SKM-1 (cell line): Measurements from ENCODE around the gene TOMM22.

Experiments used
- DNase-seq: peaks from one replicate; lab custom pipeline; 2025; ENCODE audit not compliant: unreplicated experiment; lab: John Stamatoyannopoulos, UW

Gene TOMM22

DNA sequence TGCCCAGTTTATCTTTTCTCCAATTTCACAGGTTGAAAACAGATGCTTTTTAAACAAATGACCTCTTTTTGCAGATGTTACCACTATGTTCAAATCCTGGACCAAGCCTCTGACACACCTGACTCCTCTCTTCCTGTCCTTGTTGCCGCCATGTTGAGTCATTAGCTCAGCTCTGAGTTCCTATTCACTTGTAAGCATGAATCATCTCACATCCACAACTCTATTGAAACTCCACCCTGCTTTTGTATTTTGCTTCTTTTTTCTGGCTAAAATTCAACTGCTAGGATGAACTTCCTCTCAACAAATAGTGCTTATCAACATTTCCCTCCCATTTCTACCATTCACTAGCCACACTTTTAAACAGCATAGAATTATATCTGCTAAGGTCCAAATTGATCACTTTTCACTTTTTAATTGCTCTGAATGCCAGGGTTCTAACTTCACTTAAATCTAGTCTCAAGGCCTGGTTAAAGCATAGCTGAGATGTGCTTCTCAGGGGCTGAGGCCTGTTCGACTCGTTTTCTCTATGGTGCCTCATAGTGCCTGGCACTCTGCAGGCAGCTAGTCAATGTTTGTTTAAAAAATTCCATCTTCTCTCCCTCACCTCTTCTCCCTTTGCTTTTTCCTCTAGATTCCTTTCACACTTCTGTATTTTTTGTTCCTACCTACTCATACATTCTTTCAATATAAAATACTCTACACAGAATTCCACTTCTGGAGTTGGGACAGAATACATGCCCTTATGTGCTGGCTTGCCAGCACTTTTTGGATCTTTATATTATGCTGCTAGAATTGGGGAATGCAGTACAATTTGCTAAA, 15.1 kb downstream of the TOMM22 start:
- DNase-seq, result no peak

- DNase-seq, result no peak
Observed at GRCh38 chr22:38697425-38698089, 15.8 kb downstream of the TOMM22 start.

DNA sequence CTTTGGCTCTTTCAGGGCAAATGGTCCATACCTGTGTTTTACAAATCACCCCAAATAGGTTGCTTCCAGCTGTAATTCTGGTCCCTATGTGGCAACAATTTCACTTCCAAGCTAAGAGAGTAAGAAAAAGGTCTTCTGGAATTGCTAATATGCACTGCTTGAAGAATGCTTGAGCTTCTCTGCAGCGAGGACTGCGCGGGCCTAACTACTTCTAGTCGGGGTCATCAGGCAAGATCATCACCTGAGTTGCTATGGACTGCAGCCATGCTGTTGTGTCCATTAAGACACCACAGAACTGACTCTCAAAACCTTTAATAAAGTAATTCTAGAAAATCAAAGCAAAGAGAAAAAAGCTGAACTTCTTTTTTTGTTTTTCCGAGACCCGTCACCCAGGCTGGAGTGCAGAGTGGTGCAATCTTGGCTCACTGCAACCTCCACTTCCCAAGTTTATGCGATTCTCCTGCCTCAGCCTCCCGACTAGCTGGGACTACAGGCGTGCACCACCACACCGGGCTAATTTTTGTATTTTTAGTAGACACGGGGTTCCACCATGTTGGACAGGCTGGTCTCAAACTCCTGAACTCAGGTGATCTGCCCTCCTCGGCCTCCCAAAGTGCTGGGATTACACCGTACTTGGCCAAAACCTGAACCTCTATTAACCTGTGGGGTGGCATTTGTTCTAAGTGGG, 16.8 kb downstream of the TOMM22 start:
- no peak for DNase-seq

- DNase-seq, result no peak
Observed at GRCh38 chr22:38699143-38699542, 17.4 kb downstream of the TOMM22 start.

DNA sequence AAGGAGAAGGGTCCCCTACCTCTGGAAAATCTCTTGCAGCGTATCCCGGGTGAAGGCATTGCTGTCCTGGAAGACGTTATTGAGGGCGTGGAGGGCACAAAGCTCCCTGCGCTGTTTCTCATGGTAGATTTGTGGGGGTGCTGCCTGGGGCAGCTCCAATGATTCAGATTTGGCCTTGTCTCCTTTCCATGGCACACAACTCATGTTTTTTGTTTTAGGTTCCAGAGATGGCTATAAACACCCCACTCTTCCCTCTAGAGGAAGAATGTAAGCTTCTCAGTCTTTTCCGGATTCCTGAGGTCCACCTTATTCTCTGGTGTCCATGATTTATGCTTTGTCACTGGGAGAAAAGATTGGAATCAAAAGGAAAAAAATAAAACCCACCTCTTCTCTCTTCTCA, 18.0 kb downstream of the TOMM22 start:
- no peak for DNase-seq

DNA sequence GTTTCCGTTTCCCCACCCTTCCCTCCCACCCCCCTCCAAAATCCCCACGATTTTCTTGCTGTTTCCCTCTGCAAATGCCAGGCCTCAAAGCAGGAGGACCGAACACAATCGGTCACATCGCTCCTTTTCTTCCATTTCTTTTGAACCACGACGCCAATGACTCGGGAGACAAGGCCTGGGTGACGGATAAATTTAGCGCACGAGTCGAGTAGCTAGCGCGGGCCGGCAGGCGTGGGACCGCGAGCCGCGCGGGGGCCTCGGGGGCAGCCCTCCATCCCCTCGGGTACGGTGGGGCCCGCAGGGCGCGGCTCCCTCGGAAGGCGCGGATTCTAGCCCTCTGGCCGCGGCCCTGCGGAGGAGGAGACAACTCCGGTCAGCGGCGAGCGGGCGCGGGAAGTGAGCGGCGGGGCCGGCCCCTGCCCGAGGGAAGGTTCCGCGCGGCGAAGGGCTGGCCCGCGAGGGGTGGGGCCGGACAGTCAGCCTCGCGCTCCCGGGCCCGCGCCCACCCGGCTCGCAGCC, 18.6 kb downstream of the TOMM22 start:
- DNase-seq, result peak; percentile 27

GRCh38 chr22:38700789-38701628, 19.3 kb downstream of the TOMM22 start, which contains the start of gene JOSD1:
TSS of gene JOSD1 (minus strand) at chr22:38700943. CDS start at chr22:38699987, 956 bp downstream.
- peak; percentile 56 for DNase-seq

DNA sequence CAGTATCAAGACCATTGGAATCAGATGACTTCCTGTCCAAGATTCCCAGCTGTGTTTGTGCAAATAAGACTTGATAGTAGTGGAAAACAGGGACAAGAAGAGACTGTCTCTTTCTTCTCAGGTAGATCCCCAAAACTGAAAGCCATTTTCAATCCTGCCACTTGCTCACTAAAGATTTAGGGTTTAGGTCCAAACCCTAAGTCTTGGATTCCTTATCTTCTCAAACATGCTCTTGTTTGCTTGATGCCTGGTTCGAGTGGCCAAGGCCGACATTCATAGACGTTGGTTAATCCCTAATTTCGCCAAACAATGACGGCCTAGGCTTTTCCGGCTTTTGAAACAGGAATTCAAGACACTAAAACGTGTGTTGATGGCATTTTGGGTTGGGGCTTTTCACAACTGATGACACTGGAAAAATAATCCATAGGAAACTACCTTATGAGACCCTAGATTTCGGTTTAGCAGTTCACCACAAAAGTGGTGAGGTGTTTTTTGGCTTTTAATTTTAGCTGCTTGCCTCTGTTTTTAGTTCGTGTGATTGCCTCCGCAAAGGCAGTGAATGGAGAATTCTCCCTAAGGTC, 23.0 kb downstream of the TOMM22 start:
- DNase-seq, result no peak

DNA sequence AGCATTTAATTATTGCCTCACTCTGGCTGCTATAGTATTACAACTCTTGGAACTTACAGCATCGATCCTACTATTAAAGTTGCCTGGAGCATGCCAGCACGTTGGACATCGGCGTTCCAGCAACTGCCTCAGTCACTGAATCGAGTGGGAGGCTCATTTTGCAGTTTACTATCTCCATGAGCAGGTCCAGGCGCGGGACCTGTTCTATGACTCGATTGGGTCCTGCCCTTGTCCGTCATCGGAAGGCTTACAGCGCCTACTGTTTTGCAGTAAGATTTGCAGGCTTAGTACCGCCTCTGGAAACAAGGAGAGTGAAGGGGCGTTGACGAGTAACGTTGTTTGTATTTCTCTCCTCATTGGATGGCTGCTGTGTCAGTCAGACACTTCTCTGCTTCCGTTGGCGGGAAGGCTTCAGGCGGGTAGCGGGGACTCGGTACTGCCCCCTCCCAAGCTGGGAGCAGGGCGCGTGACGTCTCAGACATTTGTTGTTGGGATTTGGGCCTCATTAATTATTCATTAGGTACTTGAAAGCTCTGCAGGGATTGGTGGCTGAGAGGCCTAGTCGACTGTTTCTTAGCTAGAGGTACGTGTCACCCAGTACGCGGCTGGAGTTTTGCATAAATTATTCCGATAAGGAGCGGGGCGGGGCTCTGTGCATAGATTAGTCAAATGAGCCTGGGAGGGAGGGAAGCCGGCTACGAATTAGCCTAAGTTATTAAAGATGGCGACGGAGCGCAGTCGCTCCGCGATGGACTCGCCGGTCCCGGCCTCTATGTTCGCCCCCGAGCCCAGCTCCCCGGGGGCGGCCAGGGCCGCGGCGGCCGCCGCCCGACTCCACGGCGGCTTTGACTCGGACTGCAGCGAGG, 23.7 kb downstream of the TOMM22 start, which contains the start of gene GTPBP1:
Gene GTPBP1, plus strand, starts transcription at position 710 of the 866 bp plus-strand sequence. Its CDS starts 12 bp downstream, at position 722.
- peak; percentile 99 for DNase-seq

DNA sequence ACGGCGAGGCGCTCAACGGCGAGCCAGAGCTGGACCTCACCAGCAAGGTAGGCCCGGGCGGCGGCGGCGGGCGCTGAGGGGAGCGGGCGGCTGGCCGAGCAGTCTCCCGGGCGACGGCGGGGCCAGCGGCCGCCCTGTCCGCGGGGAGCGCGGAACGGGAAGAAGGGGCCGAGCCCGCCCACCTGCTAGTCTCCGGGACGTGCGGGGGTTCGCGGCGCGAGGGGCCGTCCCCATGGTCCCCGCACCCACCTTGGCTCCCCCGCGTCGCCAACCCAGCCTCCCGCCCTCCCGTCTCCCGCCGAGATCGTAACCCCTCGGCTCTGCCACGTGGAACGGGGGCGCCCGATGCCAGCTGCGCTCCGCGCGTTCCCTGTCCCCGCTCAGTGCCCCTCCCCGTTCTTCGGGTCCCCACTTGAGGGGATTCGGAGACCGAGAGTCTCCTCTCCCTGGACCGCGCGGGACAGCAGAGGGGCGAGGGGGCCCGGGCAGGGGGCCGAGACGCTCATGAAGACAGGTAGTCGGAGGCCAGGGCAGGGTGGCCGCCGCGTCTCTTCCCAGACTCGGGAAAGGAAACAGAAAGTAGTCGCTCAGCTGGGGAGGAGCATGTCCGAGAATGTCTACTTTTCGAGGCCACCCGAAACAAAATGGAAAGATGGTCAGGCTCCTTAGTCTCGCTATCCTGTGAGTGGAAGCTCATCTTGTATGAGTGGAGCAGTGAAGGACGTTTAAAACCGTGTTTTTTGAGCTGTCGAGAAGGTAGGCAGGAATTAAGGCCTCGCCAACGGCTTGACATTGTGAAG, 24.5 kb downstream of the TOMM22 start:
- DNase-seq, result no peak

DNA sequence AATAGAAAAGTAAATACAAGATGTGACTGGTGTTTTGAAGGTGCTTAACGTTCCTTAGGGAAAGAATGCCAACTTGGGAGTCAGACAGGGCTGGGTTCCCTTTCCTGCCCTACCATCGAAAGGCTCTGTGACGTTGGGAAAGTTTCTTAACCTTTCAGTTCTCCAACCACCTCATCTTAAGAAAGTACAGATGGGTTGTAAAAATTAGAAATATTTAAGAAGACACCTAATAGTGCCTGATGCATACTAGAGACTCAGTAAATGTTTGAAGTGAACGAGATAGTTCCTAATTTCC, 25.1 kb downstream of the TOMM22 start:
- DNase-seq, result no peak

GRCh38 chr22:38707346-38707745, 25.6 kb downstream of the TOMM22 start:
- peak; percentile 8 for DNase-seq

- DNase-seq, result no peak
Observed at GRCh38 chr22:38707984-38708383, 26.2 kb downstream of the TOMM22 start.

GRCh38 chr22:38709306-38709705, 27.5 kb downstream of the TOMM22 start:
- DNase-seq, result no peak

DNA sequence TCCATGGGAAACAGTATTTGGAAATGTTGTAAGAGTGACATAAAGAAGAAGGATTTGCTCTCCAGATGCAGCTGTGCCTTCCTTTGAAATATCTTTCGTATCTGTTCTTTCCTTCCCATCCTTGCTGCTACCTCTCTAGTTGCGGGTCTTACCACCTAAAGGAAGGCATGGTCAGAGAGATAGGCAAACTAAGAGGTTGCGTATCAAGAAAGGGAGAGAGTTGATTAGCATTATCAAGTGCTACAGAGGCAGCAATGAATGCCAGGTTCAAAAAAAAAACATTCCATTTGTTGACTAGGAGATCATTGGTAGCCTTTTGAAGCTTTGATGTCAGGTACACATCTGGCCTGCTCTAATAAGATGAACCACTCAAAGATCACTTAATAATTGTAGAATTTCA, 28.6 kb downstream of the TOMM22 start:
- no peak for DNase-seq

DNA sequence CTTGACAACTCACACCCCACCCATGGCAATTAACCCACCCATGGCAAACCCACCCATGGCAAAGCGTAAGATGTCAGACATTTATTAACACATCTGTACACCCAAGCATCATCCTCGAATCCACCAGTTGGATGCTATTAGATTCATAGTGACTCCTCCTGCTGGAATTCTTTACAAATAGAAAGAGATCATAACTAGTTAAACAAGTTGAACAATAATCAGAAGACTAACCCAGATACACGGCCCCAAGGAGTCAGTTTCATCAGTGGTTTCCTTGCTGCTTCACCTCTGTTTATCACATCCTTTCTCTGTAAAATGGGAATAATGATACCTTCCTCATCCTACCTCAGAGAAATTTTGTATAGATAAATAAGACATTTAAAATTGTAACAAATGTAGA, 29.1 kb downstream of the TOMM22 start:
- DNase-seq, result no peak

GRCh38 chr22:38712486-38713207, 30.9 kb downstream of the TOMM22 start:
- DNase-seq, result no peak

DNA sequence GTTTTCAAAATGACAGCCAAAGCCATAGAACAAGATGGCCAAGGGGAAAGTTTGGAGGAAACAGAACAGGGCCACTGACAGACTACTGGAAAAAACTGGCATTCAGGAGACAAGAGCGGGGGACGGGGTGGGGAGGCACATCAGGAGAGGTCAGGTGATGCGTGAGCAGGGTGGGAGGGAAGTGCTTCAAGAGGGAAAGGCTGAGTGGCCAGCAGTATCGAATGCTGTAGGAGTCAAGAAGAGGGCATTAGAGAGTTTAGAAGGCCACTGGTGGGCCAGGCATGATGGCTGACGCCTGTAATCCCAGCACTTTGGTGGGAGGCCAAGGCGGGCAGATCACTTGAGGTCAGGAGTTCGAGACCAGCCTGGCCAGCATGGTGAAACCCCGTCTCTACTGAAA, 32.2 kb downstream of the TOMM22 start:
- DNase-seq, result no peak
